GM12878 (cell line): ENCODE measurements around the gene AGBL5. TPM values are rescaled to one million over a fixed set of nuclear protein-coding genes. Genes with fewer than 3 reads are reported as not detected.

Experiments
- ATAC-seq: fragments of 200-7000 bp; cut with Tn5 transposase; 3 replicates; pipeline ENCODE4 v1.9.1; 2020; ENCODE audit warnings: mild to moderate bottlenecking, moderate library complexity
- BruUV-seq: library from RNA; stranded (reverse); fragments of 400-500 nt; replicated peaks from 2 replicates; lab custom pipeline; 2021; lab: Mats Ljungman, UMichigan
- CTCF ChIA-PET: fragments of 300-600 bp; sonication (Branson Sonifier 250); formaldehyde crosslinking; extraction: SDS; loops from one replicate; lab custom pipeline; 2021; ENCODE audit warnings: inconsistent platforms; lab: Yijun Ruan, JAX
- POLR2A ChIA-PET: fragments of 350-600 bp; formaldehyde crosslinking; extraction: SDS; loops from one replicate; lab custom pipeline; 2021; ENCODE audit warnings: inconsistent platforms; lab: Charles Lee
- RAD21 ChIA-PET: fragments of 300-600 bp; sonication (Branson Sonifier 250); formaldehyde crosslinking; loops from one replicate; lab custom pipeline; 2023; ENCODE audit warnings: antibody characterized with exemption; ENCODE audit not compliant: unreplicated experiment; lab: Charles Lee
- SMC1A ChIA-PET: fragments of 300-600 bp; sonication (Branson Sonifier 250); formaldehyde crosslinking; loops from one replicate; lab custom pipeline; 2023; ENCODE audit not compliant: unreplicated experiment, uncharacterized antibody; lab: Charles Lee
- DNase-seq: peaks from one replicate; pipeline ENCODE4 v3.0.0-alpha.2; 2011; ENCODE audit warnings: low read depth, low spot score
- FAIRE-seq: peaks from 3 replicates; lab custom pipeline; 2011; peaks lifted over from hg19 to GRCh38; lab: Jason Lieb, UNC
- H2AFZ ChIP-seq: 2 replicates; pipeline ENCODE4 v1.6.0; 2011; ENCODE audit warnings: low read depth, low read length, control low read depth; ENCODE audit not compliant: control insufficient read depth
- H3K27ac ChIP-seq: 2 replicates; pipeline ENCODE4 v1.5.1; 2011; ENCODE audit warnings: control low read depth; ENCODE audit not compliant: control insufficient read depth, insufficient read depth
- H3K27me3 ChIP-seq, 2 experiments: replicated peaks in 1 of 2; 2 replicates each; pipeline versions ENCODE4 v1.6.0 to v1.6.1; 2011; ENCODE audit warnings: low read length in 1 of 2; ENCODE audit not compliant: control insufficient read depth in 2 of 2, insufficient read depth in 2 of 2
- H3K36me3 ChIP-seq, 2 experiments: 2 replicates each; pipeline ENCODE4 v1.5.1; 2011; ENCODE audit warnings: low read length in 1 of 2; ENCODE audit not compliant: control insufficient read depth in 2 of 2, insufficient read depth in 2 of 2
- H3K4me1 ChIP-seq: 2 replicates; pipeline ENCODE4 v1.6.1; 2011; ENCODE audit warnings: mild to moderate bottlenecking, low read length, moderate library complexity, mixed read lengths; ENCODE audit not compliant: control insufficient read depth, insufficient read depth
- H3K4me2 ChIP-seq: 2 replicates; pipeline ENCODE4 v1.6.0; 2011; ENCODE audit warnings: control low read depth; ENCODE audit not compliant: control insufficient read depth, insufficient read depth
- H3K4me3 ChIP-seq: fragments of 200-600 bp; sonication (generic); 2 replicates; pipeline ENCODE4 v1.5.1; 2016
- H3K79me2 ChIP-seq: 2 replicates; pipeline ENCODE4 v1.6.0; 2011; ENCODE audit warnings: low read length; ENCODE audit not compliant: control insufficient read depth, insufficient read depth
- H3K9ac ChIP-seq: 2 replicates; pipeline ENCODE4 v1.8.0; 2011; ENCODE audit warnings: low read length, control low read depth, mixed read lengths; ENCODE audit not compliant: control insufficient read depth, insufficient read depth
- H3K9me3 ChIP-seq: replicated peaks from 3 replicates; pipeline ENCODE4 v1.5.1; 2011; ENCODE audit warnings: mild to moderate bottlenecking, low read length; ENCODE audit not compliant: control insufficient read depth, insufficient read depth
- H4K20me1 ChIP-seq: 2 replicates; pipeline ENCODE4 v1.6.0; 2011; ENCODE audit not compliant: control insufficient read depth, insufficient read depth
- CREM ChIP-seq: IDR thresholded peaks from 2 replicates; pipeline ENCODE4 v1.6.1; 2014; ENCODE audit warnings: antibody characterized with exemption, low read depth
- POLR2AphosphoS2 ChIP-seq: IDR thresholded peaks from 2 replicates; pipeline ENCODE4 v1.6.1; 2011; ENCODE audit warnings: low read depth, mild to moderate bottlenecking, low read length, improper control_type of control experiment, moderate library complexity
- TCF7 ChIP-seq: IDR thresholded peaks from 2 replicates; pipeline ENCODE4 v1.6.1; 2014; ENCODE audit warnings: antibody characterized with exemption, borderline replicate concordance
- WGBS: methylation state at CpG from one replicate; pipeline ENCODE4 v1.1.6; 2016; ENCODE audit warnings: low lambda C conversion rate; ENCODE audit not compliant: insufficient replicate concordance, insufficient coverage; ENCODE audit errors: missing lambda C conversion rate; 5-methylcytosine and 5-hydroxymethylcytosine counted together
- in situ Hi-C: fragments of 300-500 bp; cut with MboI; formaldehyde crosslinking; loops from 9 replicates; pipeline ENCODE4 v1.14.3; 2018; ENCODE audit warnings: mixed read lengths
- intact Hi-C: fragments of 100-400 bp; cut with micrococcal nuclease; formaldehyde crosslinking; loops from one replicate; pipeline ENCODE4 v1.14.2; 2022; ENCODE audit not compliant: unreplicated experiment
- polyA plus RNA-seq, 11 experiments: library from polyadenylated mRNA; depleted of rRNA in 4 of 11; unstranded in 6 of 11; stranded (reverse) in 5 of 11; fragments of >200 nt; fragmentation: Nextera tagmentation in 4 of 11; fragmentation: Illumina TruSeq in 1 of 11; extraction: Ambion mirVana in 4 of 11; extraction: Trizol in 1 of 11; gene quantifications; 1 replicate in 1 of 11; 2 replicates in 10 of 11; pipeline versions ENCODE4 v1.2.1 to v1.2.3, GENCODE V29; 2011 to 2016; ENCODE audit warnings: inconsistent platforms in 2 of 11, missing spikeins in 2 of 11, low read depth in 1 of 11
- total RNA-seq, 4 experiments: library from RNA; depleted of rRNA in 3 of 4; stranded (reverse); fragments of >200 nt in 3 of 4; fragmentation: Illumina TruSeq in 1 of 4; extraction: Trizol in 1 of 4; gene quantifications; 2 replicates each; pipeline versions ENCODE4 v1.2.1 to v1.2.3, GENCODE V29; 2013 to 2021
- TF ChIP-seq, protein P1 (sequence below): IDR thresholded peaks from 2 replicates; pipeline ENCODE4 v1.6.1; 2012; ENCODE audit warnings: low read depth, low read length, improper control_type of control experiment
- TF ChIP-seq, protein P2 (sequence below): fragments of 450-650 bp; IDR thresholded peaks from 2 replicates; pipeline ENCODE4 v1.6.1; 2017; ENCODE audit warnings: antibody characterized with exemption, mild to moderate bottlenecking, moderate library complexity

Gene AGBL5
- total and polyA plus RNA-seq, 10 of the 15 experiments (the other 5 are each of a cell fraction or from before 2014, with no cell fraction given) = 1.9 to 28.5 (median 19.5) TPM

- Histone ChIP-seq H3K4me3 (no peak overlapping the region), H3K4me1 (no peaks in the 10 kb centered on the region), H2AFZ (no peak overlapping the region), H4K20me1 (no peaks in the 10 kb centered on the region), H3K27ac (no peak overlapping the region), H3K79me2 (no peaks in the 10 kb centered on the region), H3K9me3 (no peaks in the 10 kb centered on the region), H3K27me3 (no peaks in the 10 kb centered on the region), H3K36me3 (no peaks in the 10 kb centered on the region; a peak in 1 of 4 replicates), H3K4me2 (no peak overlapping the region), H3K9ac (no peak overlapping the region)
- POLR2A ChIA-PET = no interaction called here
- intact Hi-C loops = loop anchor here (10.0 kb wide), 1 partner anchor 165 kb away; the partner anchor contains the start of gene DPYSL5
- ATAC-seq (no peak), FAIRE-seq (no peak), DNase-seq (no peak)
- BruUV-seq = no TSS peak
- CTCF ChIA-PET = interaction anchor here (0.5 to 9.9 kb wide), 2 partner anchors 46 to 68 kb away, joined by 3 to 153 read pairs; partner anchors contain the start of gene MAPRE3
- WGBS = 64% methylated on average over 3 of the region's 3 CpGs
- RAD21 ChIA-PET = no interaction called here
- in situ Hi-C loops = no loop called here
- TF ChIP-seq, protein P1, sequence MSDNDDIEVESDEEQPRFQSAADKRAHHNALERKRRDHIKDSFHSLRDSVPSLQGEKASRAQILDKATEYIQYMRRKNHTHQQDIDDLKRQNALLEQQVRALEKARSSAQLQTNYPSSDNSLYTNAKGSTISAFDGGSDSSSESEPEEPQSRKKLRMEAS = no peak
- no peak for TF ChIP-seq CREM
- no peak for TF ChIP-seq TCF7
- TF ChIP-seq POLR2AphosphoS2 = no peak
- TF ChIP-seq, protein P2, sequence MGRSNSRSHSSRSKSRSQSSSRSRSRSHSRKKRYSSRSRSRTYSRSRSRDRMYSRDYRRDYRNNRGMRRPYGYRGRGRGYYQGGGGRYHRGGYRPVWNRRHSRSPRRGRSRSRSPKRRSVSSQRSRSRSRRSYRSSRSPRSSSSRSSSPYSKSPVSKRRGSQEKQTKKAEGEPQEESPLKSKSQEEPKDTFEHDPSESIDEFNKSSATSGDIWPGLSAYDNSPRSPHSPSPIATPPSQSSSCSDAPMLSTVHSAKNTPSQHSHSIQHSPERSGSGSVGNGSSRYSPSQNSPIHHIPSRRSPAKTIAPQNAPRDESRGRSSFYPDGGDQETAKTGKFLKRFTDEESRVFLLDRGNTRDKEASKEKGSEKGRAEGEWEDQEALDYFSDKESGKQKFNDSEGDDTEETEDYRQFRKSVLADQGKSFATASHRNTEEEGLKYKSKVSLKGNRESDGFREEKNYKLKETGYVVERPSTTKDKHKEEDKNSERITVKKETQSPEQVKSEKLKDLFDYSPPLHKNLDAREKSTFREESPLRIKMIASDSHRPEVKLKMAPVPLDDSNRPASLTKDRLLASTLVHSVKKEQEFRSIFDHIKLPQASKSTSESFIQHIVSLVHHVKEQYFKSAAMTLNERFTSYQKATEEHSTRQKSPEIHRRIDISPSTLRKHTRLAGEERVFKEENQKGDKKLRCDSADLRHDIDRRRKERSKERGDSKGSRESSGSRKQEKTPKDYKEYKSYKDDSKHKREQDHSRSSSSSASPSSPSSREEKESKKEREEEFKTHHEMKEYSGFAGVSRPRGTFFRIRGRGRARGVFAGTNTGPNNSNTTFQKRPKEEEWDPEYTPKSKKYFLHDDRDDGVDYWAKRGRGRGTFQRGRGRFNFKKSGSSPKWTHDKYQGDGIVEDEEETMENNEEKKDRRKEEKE = no peak
- SMC1A ChIA-PET = interaction anchor here (1.2 kb wide), 1 partner anchor 48 kb away, joined by 4 read pairs; no protein-coding TSS in a partner anchor
These were observed 41.3 kb upstream of the AGBL5 start for GRCh38 chr2:27010139-27010538.
